GM19455 (cell line): ENCODE data around the gene TNFRSF12A.

Source experiments
- ATAC-seq: cut with Tn5 transposase; IDR thresholded peaks from one replicate; pipeline ENCODE4 v1.9.1; 2021; ENCODE audit not compliant: unreplicated experiment

The TNFRSF12A gene

GRCh38 chr16:2985893-2986355 lies 34.2 kb upstream of the TNFRSF12A start:
- no peak for ATAC-seq

- no peak for ATAC-seq
Observed at GRCh38 chr16:2986623-2987188, 33.5 kb upstream of the TNFRSF12A start.

- ATAC-seq: no peak
Observed at GRCh38 chr16:2987286-2987685, 32.9 kb upstream of the TNFRSF12A start.

- ATAC-seq: no peak
Observed at GRCh38 chr16:2987833-2988232, 32.3 kb upstream of the TNFRSF12A start.

GRCh38 chr16:2988590-2989099 lies 31.5 kb upstream of the TNFRSF12A start:
- no peak for ATAC-seq

- no peak for ATAC-seq
Observed at GRCh38 chr16:2990891-2991290, 29.3 kb upstream of the TNFRSF12A start.

- no peak for ATAC-seq
Observed at GRCh38 chr16:2991566-2992261, 28.5 kb upstream of the TNFRSF12A start.

GRCh38 chr16:2992383-2993081 lies 27.6 kb upstream of the TNFRSF12A start:
- no peak for ATAC-seq

GRCh38 chr16:2996298-2996697 lies 23.9 kb upstream of the TNFRSF12A start:
- ATAC-seq: no peak

GRCh38 chr16:2999929-3000328 lies 20.2 kb upstream of the TNFRSF12A start:
- ATAC-seq: no peak

- no peak for ATAC-seq
Observed at GRCh38 chr16:3000540-3000939, 19.6 kb upstream of the TNFRSF12A start.

- ATAC-seq: no peak
Observed at GRCh38 chr16:3001316-3001715, 18.9 kb upstream of the TNFRSF12A start.

GRCh38 chr16:3003582-3004270 lies 16.4 kb upstream of the TNFRSF12A start:
- peak; percentile 93 for ATAC-seq

GRCh38 chr16:3004319-3004718 lies 15.8 kb upstream of the TNFRSF12A start:
- no peak for ATAC-seq

- no peak for ATAC-seq
Observed at GRCh38 chr16:3004781-3005284, 15.3 kb upstream of the TNFRSF12A start.

- ATAC-seq: no peak
Observed at GRCh38 chr16:3007059-3007956, 12.9 kb upstream of the TNFRSF12A start.

GRCh38 chr16:3007957-3008689 lies 12.0 kb upstream of the TNFRSF12A start:
- ATAC-seq: no peak

- ATAC-seq: no peak
Observed at GRCh38 chr16:3008690-3009037, 11.5 kb upstream of the TNFRSF12A start.

- no peak for ATAC-seq
Observed at GRCh38 chr16:3009568-3010390, 10.4 kb upstream of the TNFRSF12A start.
